ENCODE measurements around the gene HMGXB4.

- TF ChIP-seq CTCF (IDR thresholded peaks at IDR 0.05) (no peak), POLR2AphosphoS5 (IDR thresholded peaks at IDR 0.05) (no peak), EP300 (IDR thresholded peaks at IDR 0.05) (no peak), POLR2A (IDR thresholded peaks at IDR 0.05) (no peak)
Measured at GRCh38 chr22:35312198-35313059, 55.1 kb downstream of the HMGXB4 start.
